Omental fat pad (tissue), 4 donors: ENCODE measurements around the gene MRPS7. TPM values are rescaled to one million over a fixed set of nuclear protein-coding genes. Genes with fewer than 3 reads are reported as not detected.

Experiments
- ATAC-seq: fragments of 150-250 bp; one replicate; pipeline ENCODE4 v1.9.1; 2016; ENCODE audit warnings: mild to moderate bottlenecking, moderate library complexity; ENCODE audit not compliant: low FRiP score
- DNase-seq: peaks from one replicate; pipeline ENCODE4 v3.0.0-alpha.2; 2019; ENCODE audit warnings: low spot score
- CTCF ChIP-seq, 3 donors: fragments of 450-650 bp; IDR thresholded peaks; one replicate each; pipeline ENCODE4 v1.5.1; 2016 to 2017; ENCODE audit warnings: antibody characterized with exemption in 3 of 3, mild to moderate bottlenecking in 3 of 3, moderate library complexity in 2 of 3
- total RNA-seq, 4 donors: library from RNA; depleted of rRNA; stranded (reverse); fragments of >200 nt; gene quantifications; one replicate each; pipeline ENCODE4 v1.1.0, GENCODE V29; 2016

MRPS7 gene
- total RNA-seq, 4 donors from 2014 or later: 27.1 to 48.3 (median 38.4) TPM

DNA sequence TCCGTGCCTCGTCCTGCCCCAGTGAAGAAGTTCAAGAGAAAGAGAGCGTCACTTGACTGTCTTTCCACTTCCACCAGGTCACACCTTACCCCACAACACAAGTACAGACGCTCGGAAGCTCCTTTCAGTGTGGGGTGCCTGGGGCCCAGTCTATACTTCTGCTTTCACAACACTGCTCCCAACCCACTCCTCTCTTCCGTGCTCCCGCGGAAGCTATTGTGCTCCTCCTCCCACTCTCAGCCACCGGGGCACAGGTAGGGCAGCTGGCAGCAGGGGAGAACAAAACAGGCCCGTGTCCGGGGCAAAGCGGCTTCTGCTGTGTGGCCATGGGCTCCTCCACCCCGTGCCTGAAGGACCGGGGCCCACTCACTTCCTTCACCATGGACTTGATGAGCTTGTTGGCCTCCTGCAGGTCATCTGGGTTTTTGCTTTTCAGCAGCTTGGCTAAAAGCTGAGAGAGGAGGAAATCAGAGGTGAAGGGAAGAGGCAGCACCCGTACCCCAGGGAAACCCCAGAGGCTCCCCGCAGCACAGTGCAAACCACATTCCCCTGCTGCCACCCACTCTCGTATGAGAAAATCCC, 19.1 kb upstream of the MRPS7 start:
- ATAC-seq: no peak
- no peak for TF ChIP-seq CTCF (IDR thresholded peaks at IDR 0.05)
- DNase-seq: no peak

GRCh38 chr17:75244133-75244866, 17.4 kb upstream of the MRPS7 start:
- ATAC-seq: no peak
- no peak for DNase-seq
- TF ChIP-seq CTCF (IDR thresholded peaks at IDR 0.05): no peak

DNA sequence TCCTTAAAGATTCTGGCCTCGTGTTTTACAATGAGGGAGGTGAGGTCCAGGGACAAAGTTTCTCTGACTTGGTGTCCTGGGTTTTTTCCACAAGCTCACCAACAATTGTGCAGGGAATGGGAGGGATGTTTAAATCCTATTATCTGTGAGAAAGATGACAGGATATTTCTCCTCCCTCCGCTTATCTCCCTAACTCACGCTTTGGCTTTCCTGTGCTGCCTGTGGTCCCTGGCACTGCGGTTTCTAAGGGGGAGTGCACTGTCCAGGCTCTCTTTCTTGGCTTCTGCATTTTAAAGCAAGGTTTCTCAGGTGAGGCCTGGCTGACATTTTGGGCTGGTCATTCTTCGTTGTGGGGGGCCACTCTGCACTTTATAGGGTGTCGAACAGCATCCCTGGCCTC, 16.7 kb upstream of the MRPS7 start:
- ATAC-seq: no peak
- TF ChIP-seq CTCF (IDR thresholded peaks at IDR 0.05): no peak
- DNase-seq: no peak

- no peak for DNase-seq
- no peak for ATAC-seq
- no peak for TF ChIP-seq CTCF (IDR thresholded peaks at IDR 0.05)
Measured at GRCh38 chr17:75246404-75246803, 15.3 kb upstream of the MRPS7 start.

DNA sequence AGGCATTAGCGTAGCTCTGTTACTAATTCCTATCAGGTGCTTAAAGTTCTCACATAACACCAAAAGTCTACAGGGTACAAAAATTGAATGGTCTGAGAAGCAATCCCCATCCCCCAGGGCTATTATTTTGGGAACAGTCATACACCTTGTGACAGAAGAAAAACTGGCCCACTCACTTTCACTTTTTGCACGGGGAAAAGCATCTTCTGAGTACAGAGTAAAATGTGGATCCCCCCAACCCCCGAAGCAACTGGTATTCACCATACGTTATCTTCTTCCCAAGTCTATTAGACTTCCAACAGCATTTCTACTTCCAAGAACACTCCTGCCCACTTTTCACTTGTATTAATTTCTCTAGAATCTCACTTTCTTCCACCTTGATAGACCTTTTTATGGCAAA, 12.1 kb upstream of the MRPS7 start:
- DNase-seq: no peak
- ATAC-seq: no peak
- no peak for TF ChIP-seq CTCF (IDR thresholded peaks at IDR 0.05)

- TF ChIP-seq CTCF (IDR thresholded peaks at IDR 0.05): no peak
- DNase-seq (no peak), ATAC-seq (peak; percentile 77)
Measured at GRCh38 chr17:75250009-75250471, 11.6 kb upstream of the MRPS7 start.
